K562 (cell line): ENCODE results near the gene MOB3B. TPM values are rescaled to one million over a fixed set of nuclear protein-coding genes. Genes with fewer than 3 reads are reported as not detected.

Source experiments
- FOXJ2 ChIP-seq: fragments of 200-800 bp; sonication (Bioruptor generic); IDR thresholded peaks from 2 replicates; pipeline ENCODE4 v1.6.1; 2016; ENCODE audit warnings: missing genetic modification characterization, missing compliant biosample characterization
- HCFC1 ChIP-seq: IDR thresholded peaks from 2 replicates; pipeline ENCODE4 v1.6.1; 2012; ENCODE audit warnings: low read depth, low read length, improper control_type of control experiment
- KDM2B ChIP-seq: fragments of 250-450 bp; sonication (Bioruptor Pico); IDR thresholded peaks from 2 replicates; pipeline ENCODE4 v1.8.0; 2021; ENCODE audit warnings: mild to moderate bottlenecking, moderate library complexity
- POLR3G ChIP-seq: IDR thresholded peaks from 2 replicates; pipeline ENCODE4 v1.6.1; 2011; ENCODE audit not compliant: insufficient read length, insufficient replicate concordance; ENCODE audit errors: extremely low read depth
- RBM34 ChIP-seq: fragments of 200-400 bp; formaldehyde crosslinking; IDR thresholded peaks from 2 replicates; pipeline ENCODE4 v1.6.1; 2018; ENCODE audit warnings: low read length, borderline replicate concordance; ENCODE audit not compliant: insufficient read depth
- SNRNP70 ChIP-seq: fragments of 200-400 bp; formaldehyde crosslinking; optimal IDR thresholded peaks from 2 replicates; pipeline ENCODE3; 2017; ENCODE audit warnings: low read depth, low read length
- ZNF77 ChIP-seq: fragments of 250-450 bp; sonication (Bioruptor Pico); IDR thresholded peaks from 2 replicates; pipeline ENCODE4 v1.5.0; 2020
- polyA plus RNA-seq, 8 experiments: library from polyadenylated mRNA; depleted of rRNA in 4 of 8; stranded (reverse) in 5 of 8; unstranded in 3 of 8; fragments of >200 nt; fragmentation: Nextera tagmentation in 2 of 8; fragmentation: Illumina TruSeq in 1 of 8; extraction: Ambion mirVana in 2 of 8; extraction: Trizol in 1 of 8; gene quantifications; 2 replicates each; pipeline versions ENCODE4 v1.2.1 to v1.2.3, GENCODE V29; 2011 to 2014; ENCODE audit warnings: inconsistent platforms in 1 of 8, missing spikeins in 1 of 8
- total RNA-seq, 7 experiments: library from RNA; depleted of rRNA in 6 of 7; stranded (reverse); fragments of >200 nt in 6 of 7; fragmentation: Illumina TruSeq in 2 of 7; extraction: Trizol in 2 of 7; gene quantifications; 2 replicates each; pipeline versions ENCODE4 v1.2.1 to v1.2.3, GENCODE V29; 2011 to 2021; ENCODE audit warnings: low replicate concordance in 1 of 7
- TF ChIP-seq, protein P1 (sequence below): fragments of 250-450 bp; sonication (Bioruptor Pico); IDR thresholded peaks from 2 replicates; pipeline ENCODE4 v1.8.0; 2022; ENCODE audit warnings: moderate library complexity, mild to moderate bottlenecking, inconsistent platforms
- TF ChIP-seq, protein P2 (sequence below): fragments of 450-650 bp; IDR thresholded peaks from 2 replicates; pipeline ENCODE4 v1.6.1; 2016
- TF ChIP-seq, protein P3 (sequence below): fragments of 250-450 bp; sonication (Bioruptor Pico); IDR thresholded peaks from 2 replicates; pipeline ENCODE4 v1.4.0; 2020; ENCODE audit warnings: mild to moderate bottlenecking, moderate library complexity, borderline replicate concordance

MOB3B gene
- total and polyA plus RNA-seq, 9 of the 15 experiments (the other 6 are each of a cell fraction or from before 2014, with no cell fraction given), result 3.6 to 12.8 (median 7.2) TPM

DNA sequence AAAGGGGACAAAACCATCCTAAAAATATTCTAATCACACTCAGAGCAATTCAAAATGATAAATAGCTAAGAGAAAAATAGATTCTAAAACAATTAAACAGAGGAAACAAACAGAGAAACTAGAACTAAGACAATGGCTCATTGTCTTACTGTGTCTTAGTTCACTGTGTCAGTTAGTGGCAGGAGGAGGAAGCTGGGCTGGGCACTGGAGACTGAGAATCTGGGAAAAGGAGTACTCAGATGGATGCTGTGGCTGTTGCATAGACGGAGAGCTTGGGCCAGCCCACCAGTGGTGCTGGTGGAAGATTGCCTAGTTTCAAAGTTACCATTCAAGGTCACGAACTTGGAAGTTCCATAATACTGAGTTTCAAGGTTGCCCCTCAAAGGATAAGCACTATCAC, 100.2 kb downstream of the MOB3B start (continued):
- TF ChIP-seq, protein P1, sequence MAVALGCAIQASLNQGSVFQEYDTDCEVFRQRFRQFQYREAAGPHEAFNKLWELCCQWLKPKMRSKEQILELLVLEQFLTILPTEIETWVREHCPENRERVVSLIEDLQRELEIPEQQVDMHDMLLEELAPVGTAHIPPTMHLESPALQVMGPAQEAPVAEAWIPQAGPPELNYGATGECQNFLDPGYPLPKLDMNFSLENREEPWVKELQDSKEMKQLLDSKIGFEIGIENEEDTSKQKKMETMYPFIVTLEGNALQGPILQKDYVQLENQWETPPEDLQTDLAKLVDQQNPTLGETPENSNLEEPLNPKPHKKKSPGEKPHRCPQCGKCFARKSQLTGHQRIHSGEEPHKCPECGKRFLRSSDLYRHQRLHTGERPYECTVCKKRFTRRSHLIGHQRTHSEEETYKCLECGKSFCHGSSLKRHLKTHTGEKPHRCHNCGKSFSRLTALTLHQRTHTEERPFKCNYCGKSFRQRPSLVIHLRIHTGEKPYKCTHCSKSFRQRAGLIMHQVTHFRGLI (CRISPR knock-in tag), result no peak
- TF ChIP-seq POLR3G, result no peak
- TF ChIP-seq KDM2B (CRISPR knock-in tag), result no peak
- no peak for TF ChIP-seq ZNF77 (CRISPR knock-in tag)
- no peak for TF ChIP-seq SNRNP70
- no peak for TF ChIP-seq HCFC1
- no peak for TF ChIP-seq FOXJ2 (tag)
- TF ChIP-seq, protein P2, sequence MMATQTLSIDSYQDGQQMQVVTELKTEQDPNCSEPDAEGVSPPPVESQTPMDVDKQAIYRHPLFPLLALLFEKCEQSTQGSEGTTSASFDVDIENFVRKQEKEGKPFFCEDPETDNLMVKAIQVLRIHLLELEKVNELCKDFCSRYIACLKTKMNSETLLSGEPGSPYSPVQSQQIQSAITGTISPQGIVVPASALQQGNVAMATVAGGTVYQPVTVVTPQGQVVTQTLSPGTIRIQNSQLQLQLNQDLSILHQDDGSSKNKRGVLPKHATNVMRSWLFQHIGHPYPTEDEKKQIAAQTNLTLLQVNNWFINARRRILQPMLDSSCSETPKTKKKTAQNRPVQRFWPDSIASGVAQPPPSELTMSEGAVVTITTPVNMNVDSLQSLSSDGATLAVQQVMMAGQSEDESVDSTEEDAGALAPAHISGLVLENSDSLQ, result no peak
- TF ChIP-seq, protein P3, sequence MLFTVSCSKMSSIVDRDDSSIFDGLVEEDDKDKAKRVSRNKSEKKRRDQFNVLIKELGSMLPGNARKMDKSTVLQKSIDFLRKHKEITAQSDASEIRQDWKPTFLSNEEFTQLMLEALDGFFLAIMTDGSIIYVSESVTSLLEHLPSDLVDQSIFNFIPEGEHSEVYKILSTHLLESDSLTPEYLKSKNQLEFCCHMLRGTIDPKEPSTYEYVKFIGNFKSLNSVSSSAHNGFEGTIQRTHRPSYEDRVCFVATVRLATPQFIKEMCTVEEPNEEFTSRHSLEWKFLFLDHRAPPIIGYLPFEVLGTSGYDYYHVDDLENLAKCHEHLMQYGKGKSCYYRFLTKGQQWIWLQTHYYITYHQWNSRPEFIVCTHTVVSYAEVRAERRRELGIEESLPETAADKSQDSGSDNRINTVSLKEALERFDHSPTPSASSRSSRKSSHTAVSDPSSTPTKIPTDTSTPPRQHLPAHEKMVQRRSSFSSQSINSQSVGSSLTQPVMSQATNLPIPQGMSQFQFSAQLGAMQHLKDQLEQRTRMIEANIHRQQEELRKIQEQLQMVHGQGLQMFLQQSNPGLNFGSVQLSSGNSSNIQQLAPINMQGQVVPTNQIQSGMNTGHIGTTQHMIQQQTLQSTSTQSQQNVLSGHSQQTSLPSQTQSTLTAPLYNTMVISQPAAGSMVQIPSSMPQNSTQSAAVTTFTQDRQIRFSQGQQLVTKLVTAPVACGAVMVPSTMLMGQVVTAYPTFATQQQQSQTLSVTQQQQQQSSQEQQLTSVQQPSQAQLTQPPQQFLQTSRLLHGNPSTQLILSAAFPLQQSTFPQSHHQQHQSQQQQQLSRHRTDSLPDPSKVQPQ (CRISPR knock-in tag), result no peak
- TF ChIP-seq RBM34, result no peak
- TF ChIP-seq, all 486 proteins: peak for 0
